NCI-H1694 (cell line): ENCODE results near the gene TFR2.
A peak's percentile ranks its signal among the peaks of the same experiment; 100 is the strongest.

ENCODE experiments used
- DNase-seq: peaks from one replicate; lab custom pipeline; 2025; lab: John Stamatoyannopoulos, UW

TFR2 gene

GRCh38 chr7:100654908-100655831 lies 13.8 kb upstream of the TFR2 start:
- no peak for DNase-seq

- DNase-seq: no peak
Measured at GRCh38 chr7:100649826-100650565, 8.6 kb upstream of the TFR2 start.

DNA sequence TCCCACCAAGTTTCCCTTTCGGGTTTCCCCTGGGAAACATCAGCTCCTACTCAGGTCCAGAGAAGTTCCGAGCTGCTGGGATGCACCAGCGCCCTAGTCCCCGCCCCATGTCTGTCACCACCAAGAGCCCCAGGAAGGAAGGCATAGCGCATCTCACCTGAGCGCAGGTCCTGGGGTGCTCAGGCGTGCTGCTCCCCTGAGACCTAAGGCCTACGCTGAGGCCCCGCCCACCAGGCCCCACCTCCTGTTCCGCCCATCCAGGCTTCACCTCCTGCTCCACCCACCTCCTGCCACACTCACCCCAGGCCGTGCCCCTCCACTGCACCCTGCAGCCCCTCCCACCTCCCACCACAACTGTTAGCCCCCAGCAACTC lies 1.2 kb upstream of the TFR2 start:
- no peak for DNase-seq

DNA sequence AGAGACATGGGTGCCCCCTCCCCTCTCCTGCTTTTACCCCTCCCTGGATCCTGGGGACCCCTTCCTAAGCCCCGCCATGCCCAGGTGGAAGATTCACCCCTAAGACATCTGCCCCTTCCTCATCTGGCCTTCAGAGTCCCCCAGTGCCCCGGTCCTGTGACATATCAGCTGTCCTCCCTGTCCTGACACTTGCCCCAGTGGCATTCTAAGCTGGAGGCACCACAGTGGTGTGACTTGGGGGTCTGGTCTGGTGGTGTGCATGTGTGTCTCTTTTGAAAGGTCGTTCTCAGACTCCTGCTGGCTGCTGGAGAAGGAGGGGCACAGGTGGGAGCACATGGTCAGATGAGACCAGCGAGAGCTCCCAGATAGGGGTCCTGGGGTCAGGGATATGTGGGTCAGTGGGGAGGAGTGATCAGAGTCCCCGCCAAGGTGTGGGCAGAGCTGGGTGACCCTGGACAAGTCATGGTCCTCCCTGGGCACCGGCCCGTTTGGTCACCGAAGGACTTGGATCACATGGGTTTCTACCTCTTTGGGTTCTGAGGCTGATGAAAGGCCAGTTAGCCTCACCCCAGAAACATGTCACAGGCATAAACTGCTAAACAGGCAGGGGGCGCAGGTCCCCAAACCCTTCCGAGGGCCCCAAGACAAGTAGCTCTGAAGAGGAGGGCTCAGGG lies 645 bp upstream of the TFR2 start:
- DNase-seq: no peak

- no peak for DNase-seq
Measured at GRCh38 chr7:100640517-100641440, 573 bp downstream of the TFR2 start.

GRCh38 chr7:100639995-100640516 lies 1.3 kb downstream of the TFR2 start:
- no peak for DNase-seq

DNA sequence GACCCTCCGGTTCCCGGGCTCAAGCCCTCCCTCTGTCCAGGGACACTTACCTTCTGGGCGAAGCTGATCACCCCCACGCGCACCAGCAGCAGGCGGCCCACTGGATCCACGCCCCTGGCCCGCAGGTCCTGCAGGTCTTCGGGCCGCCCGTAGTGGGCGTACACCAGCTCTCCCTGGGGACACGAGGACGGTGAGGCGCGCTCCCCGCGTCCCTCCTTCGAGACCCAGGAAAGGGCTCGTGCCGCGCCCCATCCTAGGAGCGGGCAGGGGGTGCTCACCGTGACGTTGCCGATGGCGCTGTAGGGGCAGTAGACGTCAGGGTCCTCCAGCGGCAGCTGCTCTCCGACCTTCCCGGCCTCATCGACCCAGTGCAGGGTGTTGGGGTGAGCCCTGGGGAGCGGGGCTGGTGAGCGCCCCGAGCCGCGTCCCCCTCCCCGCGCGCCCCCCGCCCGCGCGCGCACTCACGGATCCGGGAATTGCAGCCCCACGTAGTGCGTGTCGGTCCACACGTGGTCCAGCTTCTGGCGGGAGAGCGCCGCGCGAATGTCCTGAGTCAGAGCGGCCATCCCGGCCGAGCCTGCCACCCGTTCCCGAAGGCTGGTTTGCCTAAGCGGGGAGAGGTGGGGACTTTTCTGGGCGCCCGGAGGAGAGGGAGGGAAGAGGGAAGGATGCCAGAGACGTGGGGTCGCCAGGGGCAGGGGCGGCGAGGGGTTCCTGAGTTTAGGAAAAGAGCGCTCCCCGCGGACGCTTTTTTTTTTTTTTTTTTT lies 8.2 kb downstream of the TFR2 start:
- no peak for DNase-seq

DNA sequence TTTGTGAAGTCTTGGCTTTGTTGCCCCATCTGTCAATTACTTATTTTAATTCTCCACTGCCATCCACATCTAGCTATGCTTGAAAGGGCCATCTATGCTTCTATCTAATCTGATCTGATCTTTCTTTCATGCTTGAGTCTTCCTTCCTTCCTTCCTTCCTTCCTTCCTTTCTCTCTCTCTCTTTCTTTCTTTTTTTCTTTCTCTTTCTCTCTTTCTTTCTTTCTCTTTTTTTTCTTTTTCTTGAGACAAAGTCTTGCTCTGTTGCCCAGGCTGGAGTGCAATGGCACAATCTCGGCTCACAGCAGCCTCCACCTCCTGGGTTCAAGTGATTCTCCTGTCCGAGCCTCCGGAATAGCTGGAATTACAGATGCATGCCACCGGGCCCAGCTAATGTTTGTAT lies 11.3 kb downstream of the TFR2 start:
- no peak for DNase-seq

- no peak for DNase-seq
Measured at GRCh38 chr7:100629117-100629716, 12.1 kb downstream of the TFR2 start.

- no peak for DNase-seq
Measured at GRCh38 chr7:100627238-100627549, 14.2 kb downstream of the TFR2 start.

GRCh38 chr7:100626530-100627237 lies 14.7 kb downstream of the TFR2 start:
- peak; percentile 67 for DNase-seq

DNA sequence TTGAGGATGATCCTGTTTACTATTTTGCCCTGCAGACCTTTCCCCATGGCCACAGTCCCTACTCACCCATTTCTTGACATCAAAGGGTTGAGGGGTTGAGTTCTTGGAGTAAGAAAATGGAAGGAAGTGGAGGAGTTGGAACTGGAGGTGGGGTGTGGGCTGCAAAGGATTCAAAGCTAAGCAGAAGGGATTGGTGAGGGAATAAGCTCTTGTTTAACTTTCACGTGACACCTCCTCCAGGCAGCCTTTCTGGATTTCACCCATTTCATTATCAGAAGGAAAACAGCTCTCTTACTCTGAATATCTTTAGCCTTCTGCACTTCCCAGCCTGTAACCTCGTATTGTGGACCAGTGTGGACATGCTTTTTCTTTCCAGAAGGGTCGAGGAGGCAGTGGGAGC lies 15.3 kb downstream of the TFR2 start:
- no peak for DNase-seq

DNA sequence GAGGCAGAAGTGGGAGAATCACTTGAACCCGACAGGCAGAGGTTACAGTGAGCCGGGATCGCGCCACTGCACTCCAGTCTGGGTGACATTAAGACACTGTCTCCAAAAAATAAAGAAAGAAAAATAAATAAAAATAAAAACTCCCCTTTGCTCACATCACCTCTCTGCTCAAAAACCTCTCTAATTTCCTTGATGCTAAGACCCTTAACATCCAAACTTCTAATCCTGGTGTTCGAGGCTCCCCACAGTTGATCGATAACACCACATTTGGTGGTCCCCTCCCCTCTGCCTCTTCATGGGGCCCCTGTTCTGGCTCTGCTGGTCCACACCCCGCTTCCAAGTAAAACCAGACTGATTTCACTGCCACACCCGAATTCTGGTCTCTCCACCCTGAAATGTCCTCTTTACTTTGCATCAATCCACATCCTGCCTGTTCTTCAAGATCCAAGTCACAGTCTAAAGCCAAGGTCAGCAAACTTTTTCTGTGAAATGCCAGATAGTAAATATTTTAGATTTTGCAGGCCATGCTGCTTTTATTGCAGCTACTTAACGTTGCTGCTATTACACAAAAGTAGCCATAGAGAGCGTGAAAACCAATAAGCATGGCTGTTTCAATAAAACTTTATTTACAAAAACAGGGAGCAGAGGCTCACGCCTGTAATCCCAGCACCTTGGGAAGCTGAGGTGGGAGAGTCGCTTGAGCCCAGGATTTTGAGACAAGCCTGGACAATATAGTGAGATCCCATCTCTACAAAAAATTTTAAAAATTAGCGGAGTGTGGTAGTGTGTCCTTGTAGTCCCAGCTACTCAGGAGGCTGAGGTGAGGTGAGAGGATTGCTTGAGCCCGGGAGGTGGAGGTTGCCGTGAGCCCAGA lies 17.2 kb downstream of the TFR2 start:
- DNase-seq: no peak

GRCh38 chr7:100621554-100621953 lies 19.8 kb downstream of the TFR2 start:
- DNase-seq: no peak

DNA sequence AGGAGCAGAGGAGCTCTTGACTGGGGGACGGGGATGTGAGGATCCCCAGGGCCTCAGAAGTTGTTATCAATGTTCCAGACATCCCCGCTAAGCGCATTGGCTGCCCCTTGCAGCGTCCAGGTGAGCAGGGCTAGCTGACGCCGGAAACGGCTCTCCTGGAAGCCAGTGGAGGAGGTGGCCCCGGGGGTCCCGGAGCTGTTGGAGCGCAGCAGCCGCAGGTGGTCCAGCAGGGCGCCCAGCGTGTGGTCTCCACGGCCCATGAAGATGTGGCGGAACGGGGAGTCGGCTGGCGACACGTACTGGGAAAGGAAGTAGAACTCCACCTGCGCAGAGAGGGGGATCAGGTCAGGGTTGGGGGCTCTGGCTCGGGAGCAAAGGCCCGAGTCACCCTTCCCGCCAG lies 20.5 kb downstream of the TFR2 start:
- DNase-seq: no peak

DNA sequence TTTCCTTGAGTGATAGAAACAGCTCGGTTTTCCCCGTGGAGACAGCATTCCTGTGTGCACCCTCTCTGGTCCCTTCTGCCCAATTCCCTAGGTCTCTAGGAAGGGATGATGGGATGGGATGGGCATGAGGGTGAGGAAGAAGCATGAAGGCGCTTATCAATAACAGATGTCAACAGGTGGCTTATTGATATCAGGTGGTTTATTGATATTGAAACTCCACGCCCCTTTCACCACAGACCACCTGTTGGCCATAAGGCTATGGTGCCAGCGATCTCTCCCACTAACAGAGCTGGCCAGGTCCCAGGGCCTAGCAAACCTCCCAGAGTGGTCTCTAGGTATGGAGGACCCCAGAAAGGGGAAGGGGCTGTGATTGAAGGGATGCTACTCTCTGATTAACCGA lies 21.1 kb downstream of the TFR2 start:
- DNase-seq: no peak

- DNase-seq: no peak
Measured at GRCh38 chr7:100614308-100614861, 27.0 kb downstream of the TFR2 start.

GRCh38 chr7:100613412-100614175 lies 27.8 kb downstream of the TFR2 start:
- DNase-seq: no peak
